ENCODE measurements around the gene PRKAR1B.

PRKAR1B gene

GRCh38 chr7:716636-717035 lies 10.4 kb downstream of the PRKAR1B start:
- no peak overlapping the region for H3K4me3 ChIP-seq (replicated peaks; ENCODE audit: low read depth, low read length)
- DNase-seq (ENCODE audit: extremely low read depth, insufficient read length), result no peak
- no peak for TF ChIP-seq CTCF (IDR thresholded peaks at IDR 0.05; ENCODE audit: insufficient read depth, low read length, poor library complexity, severe bottlenecking)

GRCh38 chr7:716222-716621 lies 10.9 kb downstream of the PRKAR1B start:
- H3K4me3 ChIP-seq (replicated peaks; ENCODE audit: low read depth, low read length), result no peak overlapping the region
- no peak for TF ChIP-seq CTCF (IDR thresholded peaks at IDR 0.05; ENCODE audit: insufficient read depth, low read length, poor library complexity, severe bottlenecking)
- no peak for DNase-seq (ENCODE audit: extremely low read depth, insufficient read length)

More at GRCh38 chr7:716636-717035, 10.4 kb downstream of the PRKAR1B start:
- Histone ChIP-seq H3K36me3 (ENCODE audit: control insufficient read depth, insufficient read depth, low read length) (peaks cover 1% of the 10 kb centered on the region; the same call in 1 of the 2 replicates), H3K27me3 (replicated peaks; ENCODE audit: control insufficient read depth, insufficient read depth, low read length) (no peaks in the 10 kb centered on the region)

GRCh38 chr7:714251-714671 lies 12.8 kb downstream of the PRKAR1B start:
- H3K36me3 ChIP-seq (ENCODE audit: control insufficient read depth, insufficient read depth, low read length), result peaks cover 2% of the 10 kb centered on the region; the same call in 1 of the 2 replicates
- DNase-seq (ENCODE audit: extremely low read depth, insufficient read length), result no peak
- H3K4me3 ChIP-seq (replicated peaks; ENCODE audit: low read depth, low read length), result no peak overlapping the region
- H3K27me3 ChIP-seq (replicated peaks; ENCODE audit: control insufficient read depth, insufficient read depth, low read length), result no peaks in the 10 kb centered on the region
- no peak for TF ChIP-seq CTCF (IDR thresholded peaks at IDR 0.05; ENCODE audit: insufficient read depth, low read length, poor library complexity, severe bottlenecking)

More at GRCh38 chr7:716222-716621, 10.9 kb downstream of the PRKAR1B start:
- no peaks in the 10 kb centered on the region for H3K27me3 ChIP-seq (replicated peaks; ENCODE audit: control insufficient read depth, insufficient read depth, low read length)
- H3K36me3 ChIP-seq (ENCODE audit: control insufficient read depth, insufficient read depth, low read length), result peaks cover 1% of the 10 kb centered on the region; the same call in 1 of the 2 replicates

GRCh38 chr7:713488-714230 lies 13.4 kb downstream of the PRKAR1B start:
- Histone ChIP-seq H3K36me3 (ENCODE audit: control insufficient read depth, insufficient read depth, low read length) (peaks cover 2% of the 10 kb centered on the region; the same call in 1 of the 2 replicates), H3K4me3 (replicated peaks; ENCODE audit: low read depth, low read length) (no peak overlapping the region), H3K27me3 (replicated peaks; ENCODE audit: control insufficient read depth, insufficient read depth, low read length) (no peaks in the 10 kb centered on the region)
- no peak for TF ChIP-seq CTCF (IDR thresholded peaks at IDR 0.05; ENCODE audit: insufficient read depth, low read length, poor library complexity, severe bottlenecking)
- no peak for DNase-seq (ENCODE audit: extremely low read depth, insufficient read length)

GRCh38 chr7:713139-713457 lies 14.0 kb downstream of the PRKAR1B start:
- no peak overlapping the region for H3K4me3 ChIP-seq (replicated peaks; ENCODE audit: low read depth, low read length)
- H3K27me3 ChIP-seq (replicated peaks; ENCODE audit: control insufficient read depth, insufficient read depth, low read length), result no peaks in the 10 kb centered on the region
- no peak for DNase-seq (ENCODE audit: extremely low read depth, insufficient read length)
- TF ChIP-seq CTCF (IDR thresholded peaks at IDR 0.05; ENCODE audit: insufficient read depth, low read length, poor library complexity, severe bottlenecking), result no peak
- peaks cover 2% of the 10 kb centered on the region; the same call in 1 of the 2 replicates for H3K36me3 ChIP-seq (ENCODE audit: control insufficient read depth, insufficient read depth, low read length)
